ENCODE measurements around the gene LYRM4.

The LYRM4 gene

GRCh38 chr6:5155906-5156305 lies 104.8 kb downstream of the LYRM4 start (continued):
- TF ChIP-seq ZSCAN18 (tag by site-specific recombination; IDR thresholded peaks at IDR 0.05) (no peak), ZNF18 (tag by site-specific recombination; IDR thresholded peaks at IDR 0.05) (no peak), ZNF555 (tag by site-specific recombination; conservative IDR thresholded peaks at IDR 0.05) (no peak), ZNF280D (tag by site-specific recombination; IDR thresholded peaks at IDR 0.05) (no peak), YY2 (tag by site-specific recombination; IDR thresholded peaks at IDR 0.05) (no peak), REST (tag by site-specific recombination; IDR thresholded peaks at IDR 0.05) (no peak), ZNF221 (tag by site-specific recombination; IDR thresholded peaks at IDR 0.05; ENCODE audit: borderline replicate concordance) (no peak), REPIN1 (tag by site-specific recombination; IDR thresholded peaks at IDR 0.05; ENCODE audit: low read depth) (no peak), ZNF585B (tag by site-specific recombination; IDR thresholded peaks at IDR 0.05) (no peak)

GRCh38 chr6:5153186-5153585 lies 107.6 kb downstream of the LYRM4 start:
- Histone ChIP-seq H3K4me3 (ENCODE audit: low read depth, low read length) (no peak overlapping the region), H3K4me1 (ENCODE audit: control insufficient read depth, insufficient read depth, low read length) (peaks cover 15% of the 10 kb centered on the region), H3K9me3 (ENCODE audit: control insufficient read depth, insufficient read depth, low read depth, low read length) (no peaks in the 10 kb centered on the region), H3K27ac (ENCODE audit: extremely low read depth, low read depth, low read length) (no peak overlapping the region), H3K36me3 (ENCODE audit: control insufficient read depth in 2 of 2, insufficient read depth in 1 of 2, low read length in 2 of 2) (no peaks in the 10 kb centered on the region)
- TF ChIP-seq ZNF398 (tag by site-specific recombination; IDR thresholded peaks at IDR 0.05) (no peak), WT1 (tag by site-specific recombination; IDR thresholded peaks at IDR 0.05) (no peak), ZNF394 (tag by site-specific recombination; IDR thresholded peaks at IDR 0.05; ENCODE audit: borderline replicate concordance) (no peak), ZNF624 (tag by site-specific recombination; IDR thresholded peaks at IDR 0.05) (no peak), BCL11B (tag by site-specific recombination; IDR thresholded peaks at IDR 0.05; ENCODE audit: low read depth) (no peak), ZNF777 (tag by site-specific recombination; IDR thresholded peaks at IDR 0.05; ENCODE audit: borderline replicate concordance) (no peak), ZNF248 (tag by site-specific recombination; IDR thresholded peaks at IDR 0.05) (no peak), GLI4 (tag by site-specific recombination; IDR thresholded peaks at IDR 0.05) (no peak), ZBTB6 (tag by site-specific recombination; IDR thresholded peaks at IDR 0.05) (no peak)
- CTCF ChIA-PET = interaction anchor here (3.8 kb wide), 1 partner anchor 11 kb away, joined by 27 read pairs; no protein-coding TSS in a partner anchor
- POLR2A ChIA-PET = no interaction called here

Data from HEK293 (cell line).